ENCODE measurements around the gene STPG1.

The STPG1 gene

GRCh38 chr1:24425922-24426321 is 12.3 kb upstream of the STPG1 start:
- DNase-seq = no peak

- no peak for DNase-seq
These were observed 11.9 kb upstream of the STPG1 start for GRCh38 chr1:24425441-24425840.

- no peak for DNase-seq
These were observed 11.4 kb upstream of the STPG1 start for GRCh38 chr1:24424990-24425389.

- DNase-seq = no peak
These were observed 10.6 kb upstream of the STPG1 start for GRCh38 chr1:24424207-24424606.

- DNase-seq = no peak
These were observed 7.9 kb upstream of the STPG1 start for GRCh38 chr1:24421502-24421901.

GRCh38 chr1:24420547-24420946 is 7.0 kb upstream of the STPG1 start:
- DNase-seq = no peak

- DNase-seq = no peak
These were observed 5.5 kb upstream of the STPG1 start for GRCh38 chr1:24418898-24419628.

- no peak for DNase-seq
These were observed 4.1 kb upstream of the STPG1 start for GRCh38 chr1:24417681-24418080.

GRCh38 chr1:24416666-24417391 is 3.2 kb upstream of the STPG1 start:
- no peak for DNase-seq

GRCh38 chr1:24415910-24416665 is 2.5 kb upstream of the STPG1 start:
- DNase-seq = no peak

GRCh38 chr1:24415334-24415909 is 1.8 kb upstream of the STPG1 start, which contains the start of gene NIPAL3:
TSS of gene NIPAL3 (plus strand) at chr1:24415802. CDS start at chr1:24419548, 3,746 bp downstream.
- peak; percentile 94 to 98 for DNase-seq

- DNase-seq = peak in 1 of 2 experiments; percentile 21
These were observed 1.3 kb upstream of the STPG1 start for GRCh38 chr1:24414775-24415333.

- no peak for DNase-seq
These were observed 1.2 kb downstream of the STPG1 start for GRCh38 chr1:24412408-24412807.

GRCh38 chr1:24411963-24412362 is 1.6 kb downstream of the STPG1 start:
- no peak for DNase-seq

- DNase-seq = no peak
These were observed 2.8 kb downstream of the STPG1 start for GRCh38 chr1:24410750-24411149.

GRCh38 chr1:24409535-24409934 is 4.0 kb downstream of the STPG1 start:
- DNase-seq = no peak

GRCh38 chr1:24406788-24407187 is 6.8 kb downstream of the STPG1 start:
- no peak for DNase-seq

GRCh38 chr1:24403806-24404205 is 9.8 kb downstream of the STPG1 start:
- no peak for DNase-seq

- DNase-seq = no peak
These were observed 13.5 kb downstream of the STPG1 start for GRCh38 chr1:24400065-24400464.

- DNase-seq = no peak
These were observed 19.7 kb downstream of the STPG1 start for GRCh38 chr1:24393892-24394291.

- no peak for DNase-seq
These were observed 20.5 kb downstream of the STPG1 start for GRCh38 chr1:24392982-24393650.

- no peak for DNase-seq
These were observed 21.0 kb downstream of the STPG1 start for GRCh38 chr1:24392604-24392946.
